Activated gamma-delta T cell treated with Interleukin-2 at 50 U/mL for 16 hours (primary cell): ENCODE measurements around the gene SLC26A9.

ENCODE experiments used
- DNase-seq: peaks from one replicate; pipeline ENCODE4 v3.0.0-alpha.2; 2020

Gene SLC26A9, protein sequence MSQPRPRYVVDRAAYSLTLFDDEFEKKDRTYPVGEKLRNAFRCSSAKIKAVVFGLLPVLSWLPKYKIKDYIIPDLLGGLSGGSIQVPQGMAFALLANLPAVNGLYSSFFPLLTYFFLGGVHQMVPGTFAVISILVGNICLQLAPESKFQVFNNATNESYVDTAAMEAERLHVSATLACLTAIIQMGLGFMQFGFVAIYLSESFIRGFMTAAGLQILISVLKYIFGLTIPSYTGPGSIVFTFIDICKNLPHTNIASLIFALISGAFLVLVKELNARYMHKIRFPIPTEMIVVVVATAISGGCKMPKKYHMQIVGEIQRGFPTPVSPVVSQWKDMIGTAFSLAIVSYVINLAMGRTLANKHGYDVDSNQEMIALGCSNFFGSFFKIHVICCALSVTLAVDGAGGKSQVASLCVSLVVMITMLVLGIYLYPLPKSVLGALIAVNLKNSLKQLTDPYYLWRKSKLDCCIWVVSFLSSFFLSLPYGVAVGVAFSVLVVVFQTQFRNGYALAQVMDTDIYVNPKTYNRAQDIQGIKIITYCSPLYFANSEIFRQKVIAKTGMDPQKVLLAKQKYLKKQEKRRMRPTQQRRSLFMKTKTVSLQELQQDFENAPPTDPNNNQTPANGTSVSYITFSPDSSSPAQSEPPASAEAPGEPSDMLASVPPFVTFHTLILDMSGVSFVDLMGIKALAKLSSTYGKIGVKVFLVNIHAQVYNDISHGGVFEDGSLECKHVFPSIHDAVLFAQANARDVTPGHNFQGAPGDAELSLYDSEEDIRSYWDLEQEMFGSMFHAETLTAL

DNA sequence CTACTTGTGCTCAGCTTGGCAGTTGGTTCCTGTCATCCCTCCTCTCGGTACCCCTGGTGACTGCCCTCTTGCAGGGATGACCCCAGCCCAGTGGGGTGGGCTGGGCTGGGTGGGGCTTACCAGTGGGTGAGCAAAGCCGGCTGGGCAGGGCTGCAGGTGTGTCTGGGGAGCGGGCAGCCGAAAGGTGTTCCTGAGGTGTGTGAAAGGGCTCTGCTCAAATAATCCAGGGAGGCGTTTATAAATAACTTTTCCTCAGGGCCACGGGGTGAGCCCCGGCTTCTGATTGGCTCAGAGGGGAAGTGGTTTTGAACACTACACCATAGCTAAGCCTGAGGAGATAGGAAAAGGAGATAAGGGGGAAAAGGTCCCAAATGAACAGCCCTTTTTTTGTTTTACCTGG lies at the start of gene SLC26A9:
SLC26A9 (minus strand) TSS at position 212 of the 400 bp plus-strand sequence. CDS start 7,636 bp downstream, outside the sequence.
- no peak for DNase-seq

GRCh38 chr1:205992218-205992882 lies 49.1 kb upstream of the SLC26A9 start:
- DNase-seq = no peak

- no peak for DNase-seq
These were observed 48.0 kb upstream of the SLC26A9 start for GRCh38 chr1:205991237-205991636.

- DNase-seq = no peak
These were observed 47.0 kb upstream of the SLC26A9 start for GRCh38 chr1:205990226-205990625.

- DNase-seq = no peak
These were observed 46.5 kb upstream of the SLC26A9 start for GRCh38 chr1:205989786-205990185.

DNA sequence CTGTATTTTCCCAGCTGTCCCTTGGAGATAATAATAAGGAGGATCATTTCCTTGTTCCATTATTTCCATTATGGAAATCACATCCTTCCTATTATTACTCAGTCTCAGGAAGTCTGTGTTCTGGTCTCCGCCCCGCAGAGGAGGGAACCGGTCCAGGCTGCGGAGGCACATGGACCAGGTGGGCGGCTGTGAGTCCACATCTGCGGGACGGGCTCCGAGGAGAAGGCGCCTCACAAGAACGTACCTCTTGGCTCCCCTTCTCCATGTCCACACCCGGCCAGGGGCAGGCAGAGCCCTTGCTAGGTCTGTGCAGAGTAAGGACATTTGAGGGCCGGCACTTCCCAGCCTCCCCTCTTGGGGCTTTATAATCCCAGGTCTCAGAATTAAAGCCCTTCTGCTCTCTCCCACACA lies 45.3 kb upstream of the SLC26A9 start:
- DNase-seq = no peak

- no peak for DNase-seq
These were observed 43.6 kb upstream of the SLC26A9 start for GRCh38 chr1:205986861-205987260.

- DNase-seq = no peak
These were observed 43.0 kb upstream of the SLC26A9 start for GRCh38 chr1:205986292-205986691.

GRCh38 chr1:205985330-205986005 lies 42.2 kb upstream of the SLC26A9 start:
- no peak for DNase-seq

- no peak for DNase-seq
These were observed 40.9 kb upstream of the SLC26A9 start for GRCh38 chr1:205983925-205984725.

GRCh38 chr1:205981257-205981656 lies 38.0 kb upstream of the SLC26A9 start:
- DNase-seq = no peak

DNA sequence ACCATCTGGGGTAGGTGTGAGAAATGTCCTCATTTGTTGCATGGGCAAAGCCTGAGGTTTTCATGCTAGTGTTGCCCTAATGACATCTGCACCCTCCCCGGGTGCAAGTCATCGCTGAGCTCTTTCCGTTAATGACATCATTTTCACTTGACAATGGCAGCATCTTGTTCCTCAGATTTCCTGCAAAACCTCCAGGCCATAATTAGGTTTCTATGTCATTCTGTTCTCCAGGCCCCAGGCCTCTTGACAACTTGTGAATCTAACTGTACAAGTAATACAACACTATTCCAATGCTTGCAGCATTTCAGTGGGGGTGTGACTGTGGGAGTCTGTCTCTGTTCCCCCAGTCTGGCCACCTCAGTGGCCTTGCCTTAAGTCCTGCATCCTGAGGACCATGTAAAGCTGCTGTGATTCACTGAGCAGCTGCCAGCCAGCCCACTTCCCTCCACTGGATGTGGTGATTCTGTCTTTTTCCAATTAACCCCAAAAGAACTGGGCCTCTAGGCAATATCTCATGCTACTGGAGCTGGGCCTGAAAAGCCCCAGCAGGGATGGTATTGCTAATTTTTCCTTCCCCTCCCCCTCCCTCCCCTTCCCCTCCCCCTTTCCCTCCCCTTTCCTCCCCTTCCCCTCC lies 37.1 kb upstream of the SLC26A9 start:
- no peak for DNase-seq

- DNase-seq = no peak
These were observed 36.0 kb upstream of the SLC26A9 start for GRCh38 chr1:205979301-205979700.

DNA sequence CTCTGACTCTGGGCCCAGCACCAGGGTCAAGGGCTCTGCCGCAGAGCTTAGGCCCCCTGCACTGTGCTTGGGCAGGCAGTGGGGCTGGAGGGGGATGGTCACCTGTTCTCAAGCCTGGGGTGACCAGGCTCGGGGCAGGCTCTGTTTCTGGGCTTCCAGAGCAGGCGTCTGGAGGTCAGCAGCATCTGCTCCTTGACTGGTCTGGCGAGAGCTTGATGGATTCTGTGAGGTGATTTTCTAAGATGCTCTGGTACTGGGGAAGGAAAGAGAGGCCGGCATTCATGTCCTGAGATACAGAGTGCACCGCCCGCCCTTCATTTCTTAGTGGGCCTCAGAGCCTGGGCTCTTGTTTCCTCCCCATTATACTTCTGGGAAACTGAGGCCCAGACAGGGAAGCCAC lies 35.4 kb upstream of the SLC26A9 start:
- no peak for DNase-seq

DNA sequence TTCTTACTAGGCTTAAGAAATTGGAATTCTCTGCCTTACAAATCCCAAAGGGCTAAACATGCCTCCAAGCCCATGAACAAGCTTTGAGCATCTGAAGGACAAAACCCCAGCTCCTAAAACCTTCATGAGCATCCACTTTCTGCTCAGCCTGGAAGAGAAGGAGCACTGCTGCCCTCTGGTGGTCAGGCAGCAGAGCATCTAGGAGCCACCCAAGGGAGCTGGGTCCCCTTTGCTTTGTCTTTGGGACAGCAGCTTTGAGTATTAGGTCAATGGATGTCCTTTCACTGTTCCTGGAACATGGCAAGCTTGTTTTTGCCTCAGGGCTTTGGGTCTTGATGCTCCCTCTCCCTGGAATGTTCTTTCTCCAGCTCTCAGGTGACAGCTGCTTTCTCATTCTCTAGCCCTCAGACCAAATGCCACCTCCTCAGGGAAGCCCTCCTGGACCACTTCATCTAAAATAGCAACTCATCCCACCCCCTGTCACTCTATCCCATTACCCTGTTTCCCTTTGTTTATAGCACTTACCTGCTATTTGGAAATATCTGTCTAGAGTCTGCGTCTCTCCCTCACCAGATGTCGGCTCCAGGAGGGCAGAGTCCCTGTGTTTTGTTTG lies 34.3 kb upstream of the SLC26A9 start:
- peak; percentile 72 for DNase-seq

DNA sequence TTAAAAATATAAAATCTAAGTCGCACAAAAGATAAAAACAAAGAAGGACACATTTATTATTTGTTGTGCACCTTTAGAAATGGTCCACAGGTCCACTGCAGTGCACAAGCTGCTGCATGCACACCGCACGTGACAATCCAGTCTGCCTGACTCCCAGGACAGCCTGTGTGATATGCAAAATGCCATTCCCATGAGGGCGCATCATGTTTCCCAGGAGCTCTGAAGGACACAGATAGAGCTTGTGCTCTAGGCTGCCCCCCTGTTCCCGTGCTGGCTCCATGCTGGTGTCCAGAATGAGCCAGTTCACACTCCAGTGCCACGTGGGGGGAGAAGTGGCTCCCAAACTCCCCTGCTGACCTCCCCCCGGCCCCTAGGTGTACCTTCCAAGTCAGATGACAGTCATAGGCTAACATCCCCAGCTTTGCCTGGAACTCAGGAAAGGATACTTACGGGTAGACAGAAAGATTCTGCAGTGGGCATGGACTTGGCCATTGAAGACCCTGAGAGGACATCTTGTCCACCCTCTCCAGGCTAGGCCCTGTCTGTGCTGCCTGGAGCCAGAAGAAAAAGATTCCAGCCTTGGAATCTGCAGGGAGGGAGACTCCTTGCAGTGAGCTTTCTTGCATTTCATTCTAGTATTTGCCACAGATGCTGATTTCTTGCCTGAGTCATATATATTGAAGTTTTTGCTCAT lies 33.6 kb upstream of the SLC26A9 start:
- DNase-seq = no peak

DNA sequence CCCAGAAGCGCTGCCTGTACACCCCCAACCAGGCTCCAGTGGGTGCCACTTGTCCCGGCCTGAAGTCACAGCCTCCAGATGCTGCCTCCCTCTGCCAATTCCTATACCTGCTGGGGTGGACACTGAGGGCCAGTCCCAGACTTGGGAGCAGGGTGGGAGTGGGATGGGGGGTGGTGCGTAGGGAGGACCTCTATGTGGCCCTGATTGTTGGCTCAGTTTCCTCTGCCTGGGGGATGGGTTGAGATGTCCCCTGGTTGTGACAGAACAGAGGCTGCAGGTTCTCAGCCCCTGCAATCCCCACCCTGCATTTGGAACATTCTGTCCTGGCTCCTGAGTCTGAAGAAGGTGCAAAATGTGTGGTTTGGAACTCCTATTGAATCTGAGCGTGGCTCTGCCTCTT lies 32.8 kb upstream of the SLC26A9 start:
- DNase-seq = no peak

- no peak for DNase-seq
These were observed 32.2 kb upstream of the SLC26A9 start for GRCh38 chr1:205975387-205975998.

DNA sequence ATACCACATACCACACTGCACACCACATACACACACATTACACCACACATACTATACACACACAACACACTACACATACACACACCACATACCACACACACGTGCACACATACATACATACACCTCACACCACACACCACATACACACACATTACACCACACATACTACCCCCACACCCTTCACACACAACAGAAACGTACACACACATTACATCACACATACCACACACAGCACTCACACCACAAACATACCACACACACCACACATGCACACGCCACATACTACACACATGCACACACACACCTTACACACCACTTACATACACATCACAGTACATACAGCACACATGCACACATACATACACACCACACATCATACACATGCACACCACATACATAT lies 31.5 kb upstream of the SLC26A9 start:
- DNase-seq = no peak
